ENCODE measurements around the gene HIKESHI.

DNA sequence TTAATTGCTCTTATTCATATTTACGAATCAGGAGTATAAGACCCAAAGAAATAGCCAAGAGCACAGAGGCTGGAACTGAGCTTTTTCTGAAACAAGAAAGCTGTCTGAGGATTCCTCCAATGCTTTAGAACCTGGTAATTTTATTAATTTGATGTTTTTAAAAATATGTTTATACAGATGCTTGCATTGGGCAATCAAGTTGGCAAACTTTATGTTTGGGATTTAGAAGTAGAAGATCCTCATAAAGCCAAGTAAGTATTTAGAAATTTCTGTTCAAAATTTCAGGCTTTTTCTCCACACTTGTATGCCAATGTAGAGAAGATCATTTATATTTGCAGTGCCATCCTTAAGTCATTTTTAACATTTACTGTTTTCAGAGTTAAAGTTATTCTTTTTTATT lies 24.3 kb upstream of the HIKESHI start:
- TF ChIP-seq, protein P1, sequence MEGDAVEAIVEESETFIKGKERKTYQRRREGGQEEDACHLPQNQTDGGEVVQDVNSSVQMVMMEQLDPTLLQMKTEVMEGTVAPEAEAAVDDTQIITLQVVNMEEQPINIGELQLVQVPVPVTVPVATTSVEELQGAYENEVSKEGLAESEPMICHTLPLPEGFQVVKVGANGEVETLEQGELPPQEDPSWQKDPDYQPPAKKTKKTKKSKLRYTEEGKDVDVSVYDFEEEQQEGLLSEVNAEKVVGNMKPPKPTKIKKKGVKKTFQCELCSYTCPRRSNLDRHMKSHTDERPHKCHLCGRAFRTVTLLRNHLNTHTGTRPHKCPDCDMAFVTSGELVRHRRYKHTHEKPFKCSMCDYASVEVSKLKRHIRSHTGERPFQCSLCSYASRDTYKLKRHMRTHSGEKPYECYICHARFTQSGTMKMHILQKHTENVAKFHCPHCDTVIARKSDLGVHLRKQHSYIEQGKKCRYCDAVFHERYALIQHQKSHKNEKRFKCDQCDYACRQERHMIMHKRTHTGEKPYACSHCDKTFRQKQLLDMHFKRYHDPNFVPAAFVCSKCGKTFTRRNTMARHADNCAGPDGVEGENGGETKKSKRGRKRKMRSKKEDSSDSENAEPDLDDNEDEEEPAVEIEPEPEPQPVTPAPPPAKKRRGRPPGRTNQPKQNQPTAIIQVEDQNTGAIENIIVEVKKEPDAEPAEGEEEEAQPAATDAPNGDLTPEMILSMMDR (IDR thresholded peaks at IDR 0.05) = no peak
- TF ChIP-seq POLR2A (IDR thresholded peaks at IDR 0.05) = no peak
